ENCODE data around the gene ABO.
"Not testable (repeated sequence)": the region's sequence is repeated elsewhere in the genome, so short reads cannot be mapped to it uniquely, and the experiment has no call there.

The ABO gene

DNA sequence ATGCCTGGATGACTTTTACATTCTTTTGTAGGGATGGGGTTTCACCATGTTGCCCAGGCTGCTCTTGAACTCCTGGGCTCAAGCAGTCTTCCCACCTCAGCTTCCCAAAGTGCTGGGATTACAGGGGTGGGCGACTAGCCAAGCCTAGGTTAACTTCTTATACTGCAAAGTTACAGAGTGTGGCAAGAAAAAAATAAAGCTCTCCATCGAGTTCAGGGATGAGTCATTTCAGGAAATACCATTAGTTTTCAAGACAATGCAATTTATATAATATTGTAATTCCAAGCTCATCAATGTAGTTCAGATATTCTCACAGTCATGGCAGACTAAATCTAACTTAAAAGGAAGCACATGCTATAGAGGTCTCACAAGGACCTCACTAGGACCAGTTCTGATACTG lies 11.5 kb upstream of the ABO start:
- DNase-seq = no peak

GRCh38 chr9:133285252-133285775 lies 10.3 kb upstream of the ABO start:
- DNase-seq = no peak

DNA sequence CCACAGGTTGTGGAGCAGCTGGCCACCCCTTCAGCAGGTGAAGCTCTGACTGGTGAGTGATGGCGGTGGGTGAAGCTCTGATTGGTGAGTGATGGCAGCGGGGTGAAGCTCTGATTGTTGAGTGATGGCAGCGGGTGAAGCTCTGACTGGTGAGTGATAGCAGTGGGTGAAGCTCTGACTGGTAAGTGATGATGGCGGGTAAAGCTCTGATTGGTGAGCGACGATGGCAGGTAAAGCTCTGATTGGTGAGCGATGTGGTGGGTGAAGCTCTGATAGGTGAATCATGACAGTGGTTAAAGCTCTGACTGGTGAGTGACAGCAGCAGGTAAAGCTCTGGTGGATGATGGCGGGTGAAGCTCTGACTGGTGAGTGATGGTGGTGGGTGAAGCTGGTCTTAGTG lies 9.4 kb upstream of the ABO start:
- DNase-seq = no peak

GRCh38 chr9:133283255-133284032 lies 8.4 kb upstream of the ABO start:
- DNase-seq = not testable (repeated sequence)

DNA sequence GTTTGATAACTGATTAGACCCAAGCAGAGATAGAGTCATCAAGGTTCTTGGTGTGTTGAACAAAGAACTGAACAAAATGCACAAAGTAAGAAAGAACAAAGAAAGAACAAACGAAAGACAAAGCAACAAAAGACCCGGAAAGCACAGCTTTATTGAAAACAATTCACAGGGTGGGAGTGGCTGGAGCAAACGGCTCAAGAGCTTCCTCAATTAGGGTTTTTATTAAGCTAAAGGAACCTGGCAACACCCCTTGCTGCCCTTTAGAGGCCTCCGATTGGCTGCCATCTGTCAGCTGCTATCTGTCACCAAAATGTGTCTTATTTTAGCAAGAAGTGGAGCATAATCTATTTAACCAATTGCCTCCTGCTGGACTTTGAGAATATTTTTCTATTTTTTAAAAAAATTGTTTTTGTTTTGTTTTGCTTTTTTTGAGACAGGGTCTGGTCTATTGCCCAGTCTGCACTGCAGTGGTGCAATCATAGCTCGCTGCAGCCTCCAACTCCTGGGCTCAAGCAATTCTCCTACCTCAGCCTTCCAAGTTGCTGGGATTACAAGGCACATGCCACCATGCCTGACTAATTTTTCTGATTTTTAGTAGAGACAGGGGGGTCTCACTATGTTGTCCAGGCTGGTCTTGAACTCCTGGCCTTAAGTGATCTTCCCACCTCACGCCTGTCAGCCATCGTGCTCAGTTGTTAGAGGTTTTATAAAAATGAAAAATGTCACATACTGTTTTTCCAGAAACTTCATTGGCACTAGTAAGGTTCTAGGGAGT lies 7.7 kb upstream of the ABO start:
- DNase-seq = no peak

DNA sequence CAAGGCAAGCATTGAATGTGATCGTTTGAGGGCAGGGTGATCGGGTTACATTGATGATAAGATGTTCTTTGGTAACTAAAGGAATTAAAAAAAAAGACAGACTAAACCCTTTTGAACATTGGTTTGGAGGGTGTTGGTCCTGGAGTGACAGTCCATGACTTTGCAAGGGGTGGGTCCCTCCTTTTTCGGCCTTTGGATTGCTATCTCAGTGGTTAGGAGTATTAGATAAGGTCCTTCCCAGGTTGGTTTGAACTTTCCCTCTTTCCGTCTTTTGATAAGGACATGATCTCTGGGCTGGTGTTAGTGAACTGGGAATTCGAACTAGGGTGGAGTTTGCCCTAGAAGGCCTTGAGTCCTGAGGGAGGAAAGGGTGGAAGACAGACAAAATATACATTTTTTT lies 5.4 kb upstream of the ABO start:
- no peak for DNase-seq

DNA sequence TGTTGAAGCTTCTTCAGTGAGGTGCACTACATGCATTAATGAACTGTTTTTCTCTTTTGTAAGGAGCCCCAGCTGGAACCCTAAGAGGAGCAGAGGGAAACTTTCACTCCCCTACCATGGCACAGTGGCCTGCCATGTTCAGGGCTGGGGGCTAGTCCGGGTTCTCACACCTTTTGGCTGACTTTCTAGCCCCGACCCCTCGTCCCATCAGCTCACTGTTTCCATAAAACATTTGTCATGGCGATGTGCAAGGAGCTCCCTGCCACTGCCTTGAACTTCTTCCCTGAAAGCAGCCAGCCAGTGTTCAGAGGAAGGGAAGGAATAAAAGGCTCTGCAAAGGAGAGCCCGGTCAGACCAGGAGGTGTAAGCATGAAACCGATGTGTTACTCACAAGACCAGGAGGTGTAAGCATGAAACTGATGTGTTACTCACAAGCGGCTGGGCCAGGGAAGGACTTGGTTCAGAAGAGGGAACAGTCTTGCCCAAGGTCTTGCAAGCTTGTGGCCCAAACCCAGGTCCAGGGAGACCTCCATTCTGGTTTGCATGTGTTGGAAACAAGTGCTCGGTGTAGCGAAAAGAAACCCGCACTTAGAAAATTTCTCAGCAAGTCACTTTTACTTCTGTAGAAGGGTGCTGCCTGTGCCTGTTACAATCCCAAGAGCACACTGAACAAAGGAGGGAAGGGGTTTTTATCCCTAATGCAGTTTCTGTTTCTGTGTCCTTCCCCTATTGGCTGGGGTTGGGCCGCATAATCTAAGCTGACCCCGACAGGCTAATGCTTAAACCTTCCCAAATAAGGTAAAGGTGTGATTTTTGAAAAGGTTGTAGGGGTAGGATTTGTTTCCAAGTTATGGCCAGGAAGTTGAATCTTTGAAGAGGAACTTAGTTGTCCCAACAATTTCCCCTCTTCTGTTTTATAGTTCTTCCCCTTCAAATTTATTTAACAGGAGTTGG lies 3.4 kb upstream of the ABO start:
- no peak for DNase-seq

DNA sequence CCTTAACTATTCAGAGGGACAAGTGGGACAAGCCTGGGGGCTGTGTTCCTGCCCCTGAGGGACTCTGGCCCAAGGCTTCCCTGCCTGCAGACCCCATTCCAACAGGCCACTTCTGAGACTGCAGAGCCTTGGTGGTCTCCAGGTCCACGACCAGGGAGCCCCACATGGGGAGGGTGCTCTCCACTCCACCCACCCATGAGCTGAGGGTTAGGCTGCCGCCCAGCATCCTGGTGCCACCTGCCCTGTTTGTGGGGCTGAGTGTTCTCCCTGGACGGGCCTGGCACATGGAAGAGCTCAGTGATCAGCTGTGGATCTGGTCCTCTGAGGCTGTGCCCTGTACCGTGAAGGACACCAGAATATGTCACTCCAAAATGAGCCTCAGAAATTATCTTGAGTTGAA lies 2.5 kb upstream of the ABO start:
- DNase-seq = no peak

DNA sequence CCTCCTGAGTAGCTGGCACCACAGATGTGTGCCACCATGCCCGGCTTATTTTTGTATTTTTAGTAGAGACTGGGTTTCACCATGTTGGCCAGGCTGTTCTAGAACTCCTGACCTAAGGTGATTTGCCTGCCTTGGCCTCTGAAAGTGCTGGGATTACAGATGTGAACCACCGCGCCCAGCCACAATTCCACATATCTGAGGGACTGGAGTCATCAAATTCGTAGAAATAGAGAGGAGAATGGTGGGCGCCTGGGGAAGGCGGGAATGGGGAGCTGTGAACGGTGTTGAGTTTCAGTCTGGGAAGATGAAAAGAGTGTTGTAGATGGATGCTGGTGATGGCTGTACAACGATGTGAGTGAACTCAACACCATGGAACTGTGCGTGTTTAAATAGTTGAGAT lies 1.9 kb upstream of the ABO start:
- DNase-seq = no peak

GRCh38 chr9:133276001-133276884 lies 1.2 kb upstream of the ABO start:
- no peak for DNase-seq

- no peak for DNase-seq
Observed at GRCh38 chr9:133274236-133275104, 531 bp downstream of the ABO start.

GRCh38 chr9:133273819-133274218 lies 1.2 kb downstream of the ABO start:
- no peak for DNase-seq

DNA sequence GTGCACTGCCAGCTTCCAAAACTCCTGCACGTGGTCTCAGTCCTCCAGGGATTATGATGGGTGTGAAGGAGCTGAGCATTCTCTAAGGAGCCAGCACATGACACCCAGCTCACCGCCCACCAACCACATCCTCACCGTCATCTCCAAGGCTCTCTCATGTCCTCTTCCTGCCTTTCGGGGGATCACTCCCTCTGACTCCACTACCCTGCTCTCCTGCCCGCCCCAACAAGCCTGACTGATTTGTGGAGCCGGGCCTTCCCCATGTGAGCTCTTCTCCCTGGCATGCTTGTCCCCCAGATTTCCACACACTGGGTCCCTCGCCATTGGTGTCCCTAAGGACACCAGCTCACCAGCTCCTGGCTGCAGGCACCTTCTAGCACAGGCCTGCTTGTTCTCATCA lies 1.9 kb downstream of the ABO start:
- DNase-seq = no peak

GRCh38 chr9:133269537-133270362 lies 5.3 kb downstream of the ABO start:
- no peak for DNase-seq

GRCh38 chr9:133269136-133269535 lies 5.9 kb downstream of the ABO start:
- not testable (repeated sequence) for DNase-seq

DNA sequence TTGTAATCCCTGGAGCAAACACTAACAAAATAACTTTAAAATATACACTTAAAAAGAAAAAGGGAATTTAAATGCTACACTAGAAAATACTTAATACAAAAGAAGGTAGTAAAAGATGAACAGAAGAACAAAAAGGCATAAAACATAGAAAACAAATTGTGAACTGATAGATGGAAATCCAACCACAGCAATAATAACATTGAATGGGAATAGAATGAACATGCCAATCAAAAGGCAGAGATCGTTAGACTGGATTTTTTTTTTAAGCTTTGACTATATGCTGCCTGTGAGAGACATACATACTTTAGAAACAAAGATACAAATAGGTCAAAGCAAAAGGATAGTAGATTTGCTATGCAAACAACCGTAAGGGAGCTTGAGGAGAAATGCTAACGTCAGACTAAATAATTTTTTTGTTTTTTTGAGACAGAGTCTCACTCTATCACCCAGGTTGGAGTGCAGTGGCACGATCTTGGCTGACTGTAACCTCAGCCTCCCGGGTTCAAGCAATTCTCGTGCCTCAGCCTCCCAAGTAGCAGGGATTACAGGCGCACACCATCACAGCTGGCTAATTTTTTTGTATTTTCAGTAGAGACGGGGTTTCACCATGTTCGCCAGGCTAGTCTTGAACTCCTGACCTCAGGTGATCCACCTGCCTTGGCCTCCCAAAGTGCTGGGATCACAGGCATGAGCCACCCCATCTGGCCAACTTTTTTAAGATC lies 6.5 kb downstream of the ABO start:
- DNase-seq = no peak

- no peak for DNase-seq
Observed at GRCh38 chr9:133264235-133264764, 10.7 kb downstream of the ABO start.

- no peak for DNase-seq
Observed at GRCh38 chr9:133263557-133263956, 11.4 kb downstream of the ABO start.

GRCh38 chr9:133262226-133262625 lies 12.8 kb downstream of the ABO start:
- DNase-seq = no peak

Data from NCI-H2107 (cell line).